GM23338 (cell line): Measurements from ENCODE around the gene MEF2D.

Source experiments
- CREB1 ChIP-seq: fragments of 250-450 bp; sonication (Bioruptor Pico); IDR thresholded peaks from 2 replicates; pipeline ENCODE4 v1.5.0; 2020; ENCODE audit warnings: low read depth, mild to moderate bottlenecking, moderate library complexity
- CTCF ChIP-seq, 2 experiments: fragments of 200-600 bp in 1 of 2; sonication (generic) in 1 of 2; conservative IDR thresholded peaks; 2 replicates each; pipeline versions ENCODE4 v1.5.1 to v1.6.1; 2016 to 2017; ENCODE audit warnings: antibody characterized with exemption in 2 of 2, low read depth in 2 of 2, mild to moderate bottlenecking in 2 of 2, moderate library complexity in 1 of 2
- ETS1 ChIP-seq: IDR thresholded peaks from 2 replicates; pipeline ENCODE4 v1.6.1; 2016; ENCODE audit warnings: antibody characterized with exemption
- EZH2 ChIP-seq: fragments of 200-600 bp; sonication (generic); IDR thresholded peaks from one replicate; pipeline ENCODE4 v1.8.0; 2017; ENCODE audit warnings: antibody characterized with exemption, mild to moderate bottlenecking, low read depth; ENCODE audit not compliant: unreplicated experiment
- EZH2phosphoT487 ChIP-seq: fragments of 200-600 bp; sonication (generic); IDR thresholded peaks from one replicate; pipeline ENCODE4 v1.8.1; 2018; ENCODE audit warnings: antibody characterized with exemption; ENCODE audit not compliant: unreplicated experiment
- JUNB ChIP-seq: IDR thresholded peaks from one replicate; pipeline ENCODE4 v1.6.1; 2016; ENCODE audit warnings: antibody characterized with exemption; ENCODE audit not compliant: unreplicated experiment
- NANOG ChIP-seq: IDR thresholded peaks from 2 replicates; pipeline ENCODE4 v1.6.1; 2016; ENCODE audit warnings: antibody characterized with exemption, borderline replicate concordance
- POLR2AphosphoS5 ChIP-seq: IDR thresholded peaks from 2 replicates; pipeline ENCODE4 v1.6.1; 2016; ENCODE audit warnings: antibody characterized with exemption, low read depth
- REST ChIP-seq: IDR thresholded peaks from one replicate; pipeline ENCODE4 v1.6.1; 2018; ENCODE audit warnings: antibody characterized with exemption; ENCODE audit not compliant: unreplicated experiment
- STAT1 ChIP-seq: IDR thresholded peaks from one replicate; pipeline ENCODE4 v1.6.1; 2016; ENCODE audit warnings: antibody characterized with exemption; ENCODE audit not compliant: unreplicated experiment
- ZNF114 ChIP-seq: fragments of 250-450 bp; sonication (Bioruptor Pico); IDR thresholded peaks from 2 replicates; pipeline ENCODE4 v1.5.0; 2020; ENCODE audit warnings: mild to moderate bottlenecking, moderate library complexity
- ZNF331 ChIP-seq: fragments of 250-450 bp; sonication (Bioruptor Pico); IDR thresholded peaks from 2 replicates; pipeline ENCODE4 v1.5.0; 2020; ENCODE audit warnings: low read depth, mild to moderate bottlenecking, moderate library complexity

DNA sequence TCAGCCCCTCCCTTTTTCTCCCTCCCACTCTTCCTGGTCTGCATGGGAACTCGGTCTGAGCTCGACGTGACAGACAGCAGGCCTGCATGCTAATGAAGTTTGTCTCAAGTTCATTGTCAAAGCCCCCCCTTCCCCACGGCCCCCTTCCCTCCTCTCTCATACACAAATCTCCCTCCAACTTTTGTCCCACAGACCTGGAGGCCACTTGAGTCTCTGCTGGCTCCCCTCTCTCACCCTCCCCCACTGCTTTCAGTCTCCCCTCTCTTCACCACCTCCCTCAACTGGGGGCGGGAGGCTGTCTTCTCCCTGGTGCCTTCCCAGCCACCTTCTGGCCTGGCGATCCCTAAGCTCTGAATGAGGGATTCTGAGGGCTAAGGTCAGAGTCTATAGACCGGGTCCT is 70.3 kb downstream of the MEF2D start:
- no peak for TF ChIP-seq CTCF (conservative IDR thresholded peaks at IDR 0.05; ENCODE audit: low read depth in 2 of 2)
- no peak for TF ChIP-seq EZH2
- TF ChIP-seq POLR2AphosphoS5 = no peak
- TF ChIP-seq EZH2phosphoT487 = no peak
- no peak for TF ChIP-seq ZNF331
- no peak for TF ChIP-seq JUNB
- no peak for TF ChIP-seq CREB1 (CRISPR knock-in tag)
- TF ChIP-seq REST = no peak
- TF ChIP-seq NANOG = no peak
- TF ChIP-seq ETS1 = no peak
- TF ChIP-seq ZNF114 (CRISPR knock-in tag) = no peak
- no peak for TF ChIP-seq STAT1
